Body of pancreas (tissue), 4 donors: Measurements from ENCODE around the gene LRWD1.
"Not testable (repeated sequence)": the region's sequence is repeated elsewhere in the genome, so short reads cannot be mapped to it uniquely, and the experiment has no call there.

Experiments used
- POLR2A ChIP-seq, 3 donors: fragments of 450-650 bp; IDR thresholded peaks; one replicate each; pipeline ENCODE4 v1.6.1; 2016; ENCODE audit warnings: antibody characterized with exemption in 3 of 3, mild to moderate bottlenecking in 2 of 3
- TF ChIP-seq, protein P1 (sequence below), 7 experiments: fragments of 450-650 bp in 4 of 7; fragments of 200-600 bp in 3 of 7; sonication (generic) in 3 of 7; IDR thresholded peaks; one replicate each; pipeline ENCODE4 v1.5.1; 2016 to 2019; ENCODE audit warnings: antibody characterized with exemption in 7 of 7

- TF ChIP-seq POLR2A (IDR thresholded peaks at IDR 0.05), result not testable (repeated sequence)
- TF ChIP-seq, protein P1, sequence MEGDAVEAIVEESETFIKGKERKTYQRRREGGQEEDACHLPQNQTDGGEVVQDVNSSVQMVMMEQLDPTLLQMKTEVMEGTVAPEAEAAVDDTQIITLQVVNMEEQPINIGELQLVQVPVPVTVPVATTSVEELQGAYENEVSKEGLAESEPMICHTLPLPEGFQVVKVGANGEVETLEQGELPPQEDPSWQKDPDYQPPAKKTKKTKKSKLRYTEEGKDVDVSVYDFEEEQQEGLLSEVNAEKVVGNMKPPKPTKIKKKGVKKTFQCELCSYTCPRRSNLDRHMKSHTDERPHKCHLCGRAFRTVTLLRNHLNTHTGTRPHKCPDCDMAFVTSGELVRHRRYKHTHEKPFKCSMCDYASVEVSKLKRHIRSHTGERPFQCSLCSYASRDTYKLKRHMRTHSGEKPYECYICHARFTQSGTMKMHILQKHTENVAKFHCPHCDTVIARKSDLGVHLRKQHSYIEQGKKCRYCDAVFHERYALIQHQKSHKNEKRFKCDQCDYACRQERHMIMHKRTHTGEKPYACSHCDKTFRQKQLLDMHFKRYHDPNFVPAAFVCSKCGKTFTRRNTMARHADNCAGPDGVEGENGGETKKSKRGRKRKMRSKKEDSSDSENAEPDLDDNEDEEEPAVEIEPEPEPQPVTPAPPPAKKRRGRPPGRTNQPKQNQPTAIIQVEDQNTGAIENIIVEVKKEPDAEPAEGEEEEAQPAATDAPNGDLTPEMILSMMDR (IDR thresholded peaks at IDR 0.05), result not testable (repeated sequence)
Observed at GRCh38 chr7:102514881-102515721, 50.3 kb downstream of the LRWD1 start.
